Osteoblast (primary cell): ENCODE results near the gene TSEN2. TPM values are rescaled to one million over a fixed set of nuclear protein-coding genes. Genes with fewer than 3 reads are reported as not detected.

Experiments
- DNase-seq: peaks from one replicate; pipeline ENCODE4 v3.0.0; 2011; ENCODE audit warnings: low spot score, mixed read lengths; ENCODE audit not compliant: insufficient read length; ENCODE audit errors: missing footprints
- H2AFZ ChIP-seq: 2 replicates; pipeline ENCODE4 v1.6.0; 2011; ENCODE audit warnings: mild to moderate bottlenecking, low read length
- H3K27ac ChIP-seq: 2 replicates; pipeline ENCODE4 v1.5.1; 2011; ENCODE audit warnings: mild to moderate bottlenecking, low read depth, low read length, moderate library complexity
- H3K27me3 ChIP-seq: 2 replicates; pipeline ENCODE4 v1.6.0; 2012; ENCODE audit warnings: mild to moderate bottlenecking, control low read depth, inconsistent platforms, low read length, moderate library complexity; ENCODE audit not compliant: insufficient read depth
- H3K36me3 ChIP-seq: 2 replicates; pipeline ENCODE4 v1.5.1; 2011; ENCODE audit warnings: mild to moderate bottlenecking, low read length, control low read depth, moderate library complexity; ENCODE audit not compliant: insufficient read depth
- H3K4me1 ChIP-seq: 2 replicates; pipeline ENCODE4 v1.5.1; 2011; ENCODE audit warnings: mild to moderate bottlenecking, low read length, control low read depth, moderate library complexity; ENCODE audit not compliant: insufficient read depth
- H3K4me2 ChIP-seq: 2 replicates; pipeline ENCODE4 v1.6.0; 2011; ENCODE audit warnings: mild to moderate bottlenecking, low read length; ENCODE audit not compliant: insufficient read depth
- H3K4me3 ChIP-seq: fragments of 200-600 bp; sonication (generic); 3 replicates; pipeline ENCODE4 v1.5.1; 2012; ENCODE audit warnings: mild to moderate bottlenecking, low read length, inconsistent platforms; ENCODE audit not compliant: insufficient read depth
- H3K79me2 ChIP-seq: 2 replicates; pipeline ENCODE4 v1.6.0; 2012; ENCODE audit warnings: mild to moderate bottlenecking, low read length, control low read depth, inconsistent platforms; ENCODE audit not compliant: insufficient read depth
- H3K9me3 ChIP-seq: 2 replicates; pipeline ENCODE4 v1.5.1; 2011; ENCODE audit warnings: low read depth, low read length, control low read depth
- H4K20me1 ChIP-seq: 2 replicates; pipeline ENCODE4 v1.6.0; 2012; ENCODE audit warnings: mild to moderate bottlenecking, low read length, control low read depth; ENCODE audit not compliant: insufficient read depth
- CTCF ChIP-seq: IDR thresholded peaks from 2 replicates; pipeline ENCODE4 v1.5.1; 2011; ENCODE audit warnings: mild to moderate bottlenecking, low read depth, low read length, moderate library complexity; ENCODE audit errors: extremely low read depth
- total RNA-seq: library from RNA; depleted of rRNA; stranded (reverse); fragments of >200 nt; gene quantifications from 2 replicates; pipeline ENCODE4 v1.2.3, GENCODE V29; 2012

The TSEN2 gene
- total RNA-seq, 1 donor: 13.0 TPM

GRCh38 chr3:12512534-12513118 lies 28.3 kb downstream of the TSEN2 start:
- no peak overlapping the region for H3K4me2 ChIP-seq
- H3K4me1 ChIP-seq: peaks cover 13% of the 10 kb centered on the region
- no peak for TF ChIP-seq CTCF
- H3K27ac ChIP-seq: no peak overlapping the region
- no peak overlapping the region for H2AFZ ChIP-seq
- no peak overlapping the region for H3K4me3 ChIP-seq
- H4K20me1 ChIP-seq: no peaks in the 10 kb centered on the region
- H3K79me2 ChIP-seq: peaks cover 2% of the 10 kb centered on the region
- H3K36me3 ChIP-seq: peaks cover 5% of the 10 kb centered on the region
- no peaks in the 10 kb centered on the region for H3K27me3 ChIP-seq
- H3K9me3 ChIP-seq: no peaks in the 10 kb centered on the region
- no peak for DNase-seq

- H3K9me3 ChIP-seq: no peaks in the 10 kb centered on the region
- H3K27ac ChIP-seq: no peak overlapping the region
- no peak for TF ChIP-seq CTCF
- no peaks in the 10 kb centered on the region for H4K20me1 ChIP-seq
- H2AFZ ChIP-seq: no peak overlapping the region
- H3K27me3 ChIP-seq: no peaks in the 10 kb centered on the region
- peaks cover 2% of the 10 kb centered on the region for H3K79me2 ChIP-seq
- no peak for DNase-seq
- H3K36me3 ChIP-seq: peaks cover 5% of the 10 kb centered on the region
- peaks cover 2% of the 10 kb centered on the region for H3K4me1 ChIP-seq
- no peak overlapping the region for H3K4me3 ChIP-seq
- no peak overlapping the region for H3K4me2 ChIP-seq
Measured at GRCh38 chr3:12513694-12514446, 29.6 kb downstream of the TSEN2 start.

- H3K4me2 ChIP-seq: no peak overlapping the region
- peaks cover 6% of the 10 kb centered on the region for H3K36me3 ChIP-seq
- no peak for DNase-seq
- H3K4me3 ChIP-seq: no peak overlapping the region
- H3K9me3 ChIP-seq: no peaks in the 10 kb centered on the region
- TF ChIP-seq CTCF: no peak
- no peak overlapping the region for H2AFZ ChIP-seq
- no peaks in the 10 kb centered on the region for H3K79me2 ChIP-seq
- no peaks in the 10 kb centered on the region for H3K27me3 ChIP-seq
- H3K4me1 ChIP-seq: no peaks in the 10 kb centered on the region
- no peak overlapping the region for H3K27ac ChIP-seq
- no peaks in the 10 kb centered on the region for H4K20me1 ChIP-seq
Measured at GRCh38 chr3:12515631-12516030, 31.4 kb downstream of the TSEN2 start.

GRCh38 chr3:12516873-12517272 lies 32.6 kb downstream of the TSEN2 start:
- no peak overlapping the region for H3K4me2 ChIP-seq
- no peaks in the 10 kb centered on the region for H3K79me2 ChIP-seq
- H3K27me3 ChIP-seq: no peaks in the 10 kb centered on the region
- no peak overlapping the region for H2AFZ ChIP-seq
- no peaks in the 10 kb centered on the region for H3K9me3 ChIP-seq
- DNase-seq: no peak
- TF ChIP-seq CTCF: no peak
- H3K36me3 ChIP-seq: peaks cover 11% of the 10 kb centered on the region
- no peaks in the 10 kb centered on the region for H3K4me1 ChIP-seq
- H3K4me3 ChIP-seq: no peak overlapping the region
- no peaks in the 10 kb centered on the region for H4K20me1 ChIP-seq
- H3K27ac ChIP-seq: no peak overlapping the region
